Measurements from ENCODE around the gene LAMA2. TPM values are rescaled to one million over a fixed set of nuclear protein-coding genes. Genes with fewer than 3 reads are reported as not detected.
A peak's percentile ranks its signal among the peaks of the same experiment; 100 is the strongest.

Gene LAMA2
- total and polyA plus RNA-seq, 2 experiments from 2014 or later: 13.4 to 78.1 TPM

DNA sequence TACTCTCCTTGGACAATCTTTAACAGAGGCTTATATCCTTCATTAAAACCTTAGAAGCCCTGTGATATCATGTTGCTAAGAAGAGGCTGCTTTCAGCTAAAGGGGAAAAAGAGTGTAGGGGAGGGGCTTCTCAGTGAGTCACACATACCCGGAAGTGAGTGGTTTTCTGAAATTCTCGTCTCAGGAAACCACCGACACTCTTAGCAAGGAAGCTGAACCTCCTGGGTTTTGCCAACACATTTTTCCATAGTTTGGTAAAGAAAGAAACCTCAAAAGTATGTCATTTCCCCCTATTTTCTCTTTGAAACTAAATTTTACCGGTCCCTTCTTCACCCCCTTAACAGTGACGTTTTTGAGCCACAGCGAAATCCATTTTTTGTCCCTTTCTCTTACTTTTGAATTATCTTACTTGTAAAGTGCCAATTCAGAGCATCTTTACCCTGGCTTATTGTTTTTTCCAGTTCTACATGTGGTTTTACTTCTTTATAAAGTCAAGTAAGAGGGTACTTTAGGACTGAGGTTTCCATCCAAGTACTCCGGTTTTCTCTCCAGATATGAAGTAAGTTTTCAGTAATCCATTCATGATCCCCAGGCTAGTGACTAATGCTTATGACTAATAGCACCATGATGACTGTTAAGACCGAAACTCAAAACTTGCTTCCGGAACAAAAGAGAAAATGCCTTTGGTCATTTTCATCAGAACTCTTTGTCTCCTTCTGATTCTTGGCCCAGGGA lies 607.8 kb downstream of the LAMA2 start:
- H3K27ac ChIP-seq: no peak overlapping the region
- no peaks in the 10 kb centered on the region for H3K27me3 ChIP-seq
- H3K9me3 ChIP-seq (ENCODE audit: low read depth): no peaks in the 10 kb centered on the region
- no peak overlapping the region for H3K4me3 ChIP-seq
- H3K36me3 ChIP-seq: peaks cover 9% of the 10 kb centered on the region
- TF ChIP-seq, protein P1, sequence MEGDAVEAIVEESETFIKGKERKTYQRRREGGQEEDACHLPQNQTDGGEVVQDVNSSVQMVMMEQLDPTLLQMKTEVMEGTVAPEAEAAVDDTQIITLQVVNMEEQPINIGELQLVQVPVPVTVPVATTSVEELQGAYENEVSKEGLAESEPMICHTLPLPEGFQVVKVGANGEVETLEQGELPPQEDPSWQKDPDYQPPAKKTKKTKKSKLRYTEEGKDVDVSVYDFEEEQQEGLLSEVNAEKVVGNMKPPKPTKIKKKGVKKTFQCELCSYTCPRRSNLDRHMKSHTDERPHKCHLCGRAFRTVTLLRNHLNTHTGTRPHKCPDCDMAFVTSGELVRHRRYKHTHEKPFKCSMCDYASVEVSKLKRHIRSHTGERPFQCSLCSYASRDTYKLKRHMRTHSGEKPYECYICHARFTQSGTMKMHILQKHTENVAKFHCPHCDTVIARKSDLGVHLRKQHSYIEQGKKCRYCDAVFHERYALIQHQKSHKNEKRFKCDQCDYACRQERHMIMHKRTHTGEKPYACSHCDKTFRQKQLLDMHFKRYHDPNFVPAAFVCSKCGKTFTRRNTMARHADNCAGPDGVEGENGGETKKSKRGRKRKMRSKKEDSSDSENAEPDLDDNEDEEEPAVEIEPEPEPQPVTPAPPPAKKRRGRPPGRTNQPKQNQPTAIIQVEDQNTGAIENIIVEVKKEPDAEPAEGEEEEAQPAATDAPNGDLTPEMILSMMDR (IDR thresholded peaks at IDR 0.05; ENCODE audit: low read depth, low read length): no peak
- H3K4me1 ChIP-seq (ENCODE audit: low read depth): no peaks in the 10 kb centered on the region
- peak in 1 of 2 donors; percentile 97 for DNase-seq (ENCODE audit: low read depth in 1 of 2, low spot score in 1 of 2)

DNA sequence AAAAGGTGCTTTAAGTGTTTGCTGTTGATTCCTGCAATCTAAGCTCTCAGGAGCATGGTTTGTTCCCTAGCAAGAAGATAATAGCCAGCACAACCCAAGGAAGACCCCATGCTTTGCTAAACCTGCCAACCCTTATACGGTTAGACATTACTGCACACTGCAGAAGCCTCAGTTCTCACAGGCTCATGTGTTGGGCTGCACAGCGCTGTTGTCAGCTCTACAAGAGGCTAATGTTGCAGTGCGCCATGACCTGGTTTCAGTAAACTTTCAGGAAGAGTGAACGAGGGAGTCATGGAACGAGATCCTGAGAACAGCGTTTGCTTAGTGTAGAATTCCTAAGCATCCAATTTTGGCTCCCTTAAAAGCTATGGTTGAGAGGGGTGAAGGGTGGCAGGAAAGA lies 608.5 kb downstream of the LAMA2 start:
- TF ChIP-seq, protein P1 (IDR thresholded peaks at IDR 0.05; ENCODE audit: low read depth, low read length): no peak
- DNase-seq (ENCODE audit: low read depth in 1 of 2, low spot score in 1 of 2): no peak
- H3K9me3 ChIP-seq (ENCODE audit: low read depth): no peaks in the 10 kb centered on the region
- H3K4me1 ChIP-seq (ENCODE audit: low read depth): no peaks in the 10 kb centered on the region
- no peak overlapping the region for H3K4me3 ChIP-seq
- no peak overlapping the region for H3K27ac ChIP-seq
- H3K27me3 ChIP-seq: no peaks in the 10 kb centered on the region
- H3K36me3 ChIP-seq: peaks cover 9% of the 10 kb centered on the region

DNA sequence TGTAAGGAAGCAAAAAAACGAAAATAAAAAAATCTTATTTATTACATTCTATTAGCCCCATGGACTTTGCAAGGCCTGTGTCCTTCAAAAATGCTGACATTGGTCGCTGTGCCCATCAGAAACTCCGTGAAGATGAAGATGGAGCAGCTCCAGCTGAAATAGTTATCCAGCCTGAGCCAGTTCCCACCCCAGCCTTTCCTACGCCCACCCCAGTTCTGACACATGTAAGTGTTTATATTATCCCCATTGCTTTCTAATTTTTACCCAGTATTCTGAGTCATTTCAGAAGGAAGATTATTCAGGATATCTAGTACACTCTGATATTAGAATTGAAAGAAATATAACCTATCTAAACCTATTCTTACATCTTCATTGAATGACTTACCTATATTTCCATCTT lies 609.3 kb downstream of the LAMA2 start:
- TF ChIP-seq, protein P1 (IDR thresholded peaks at IDR 0.05; ENCODE audit: low read depth, low read length): no peak
- no peaks in the 10 kb centered on the region for H3K9me3 ChIP-seq (ENCODE audit: low read depth)
- H3K36me3 ChIP-seq: peaks cover 9% of the 10 kb centered on the region
- no peaks in the 10 kb centered on the region for H3K4me1 ChIP-seq (ENCODE audit: low read depth)
- H3K27ac ChIP-seq: no peak overlapping the region
- no peak for DNase-seq (ENCODE audit: low read depth in 1 of 2, low spot score in 1 of 2)
- no peak overlapping the region for H3K4me3 ChIP-seq
- no peaks in the 10 kb centered on the region for H3K27me3 ChIP-seq

GRCh38 chr6:129493354-129493902 lies 610.5 kb downstream of the LAMA2 start:
- Histone ChIP-seq H3K4me3 (no peak overlapping the region), H3K4me1 (ENCODE audit: low read depth) (peaks cover 9% of the 10 kb centered on the region), H3K27ac (no peak overlapping the region), H3K27me3 (no peaks in the 10 kb centered on the region), H3K9me3 (ENCODE audit: low read depth) (no peaks in the 10 kb centered on the region), H3K36me3 (peaks cover 9% of the 10 kb centered on the region)
- DNase-seq (ENCODE audit: low read depth in 1 of 2, low spot score in 1 of 2): no peak
- TF ChIP-seq, protein P1 (IDR thresholded peaks at IDR 0.05; ENCODE audit: low read depth, low read length): no peak

- Histone ChIP-seq H3K36me3 (peaks cover 9% of the 10 kb centered on the region), H3K27ac (no peak overlapping the region), H3K4me1 (ENCODE audit: low read depth) (peaks cover 13% of the 10 kb centered on the region), H3K27me3 (no peaks in the 10 kb centered on the region), H3K4me3 (no peak overlapping the region), H3K9me3 (ENCODE audit: low read depth) (no peaks in the 10 kb centered on the region)
- no peak for DNase-seq (ENCODE audit: low read depth in 1 of 2, low spot score in 1 of 2)
- TF ChIP-seq, protein P1 (IDR thresholded peaks at IDR 0.05; ENCODE audit: low read depth, low read length): no peak
Measured at GRCh38 chr6:129494099-129494498, 611.2 kb downstream of the LAMA2 start.

Data from cardiac muscle cell (in vitro differentiated cells and primary cell).